Measurements from ENCODE around the gene ABLIM2. TPM values are rescaled to one million over a fixed set of nuclear protein-coding genes. Genes with fewer than 3 reads are reported as not detected.
"Not testable (repeated sequence)": the region's sequence is repeated elsewhere in the genome, so short reads cannot be mapped to it uniquely, and the experiment has no call there.

ABLIM2 gene
- total RNA-seq, 2 experiments from 2014 or later = 0.30 to 0.79 TPM

GRCh38 chr4:8146157-8146556 is 12.5 kb downstream of the ABLIM2 start:
- Mint-ChIP-seq H3K27ac (no peak overlapping the region), H3K4me1 (no peaks in the 10 kb centered on the region), H3K4me3 (no peak overlapping the region), H3K9me3 (no peaks in the 10 kb centered on the region), H3K36me3 (ENCODE audit: low read depth) (no peaks in the 10 kb centered on the region), H3K27me3 (peaks cover 3% of the 10 kb centered on the region)
- DNase-seq = no peak
- POLR2A ChIA-PET = no interaction called here
- CTCF ChIA-PET = interaction anchor here (1.2 kb wide), 1 partner anchor 30 kb away, joined by 5 read pairs; no protein-coding TSS in a partner anchor

- no peaks in the 10 kb centered on the region for H3K36me3 Mint-ChIP-seq (ENCODE audit: low read depth)
- no peak overlapping the region for H3K27ac Mint-ChIP-seq
- no peaks in the 10 kb centered on the region for H3K4me1 Mint-ChIP-seq
- ChIA-PET POLR2A (no interaction called here), CTCF (no interaction called here)
- DNase-seq = no peak
- H3K27me3 Mint-ChIP-seq = peaks cover 3% of the 10 kb centered on the region
- no peak overlapping the region for H3K4me3 Mint-ChIP-seq
- no peaks in the 10 kb centered on the region for H3K9me3 Mint-ChIP-seq
Observed at GRCh38 chr4:8144359-8144758, 14.3 kb downstream of the ABLIM2 start.

- H3K4me3 Mint-ChIP-seq = no peak overlapping the region
- H3K36me3 Mint-ChIP-seq (ENCODE audit: low read depth) = no peaks in the 10 kb centered on the region
- no peak overlapping the region for H3K27ac Mint-ChIP-seq
- H3K4me1 Mint-ChIP-seq = no peaks in the 10 kb centered on the region
- no peaks in the 10 kb centered on the region for H3K9me3 Mint-ChIP-seq
- DNase-seq = no peak
- peaks cover 3% of the 10 kb centered on the region for H3K27me3 Mint-ChIP-seq
- ChIA-PET CTCF (interaction anchor here (1.2 kb wide), 1 partner anchor 15 kb away, joined by 3 read pairs; the partner anchor contains the start of gene ABLIM2), POLR2A (no interaction called here)
Observed at GRCh38 chr4:8143392-8144140, 15.0 kb downstream of the ABLIM2 start.

- DNase-seq = no peak
- no peak overlapping the region for H3K4me3 Mint-ChIP-seq
- CTCF ChIA-PET = interaction anchor here (0.5 to 1.2 kb wide), 2 partner anchors 16 to 98 kb away, joined by 3 read pairs; partner anchors contain the start of gene ABLIM2
- peaks cover 3% of the 10 kb centered on the region for H3K27me3 Mint-ChIP-seq
- no peaks in the 10 kb centered on the region for H3K4me1 Mint-ChIP-seq
- H3K36me3 Mint-ChIP-seq (ENCODE audit: low read depth) = no peaks in the 10 kb centered on the region
- no peaks in the 10 kb centered on the region for H3K9me3 Mint-ChIP-seq
- POLR2A ChIA-PET = no interaction called here
- H3K27ac Mint-ChIP-seq = no peak overlapping the region
Observed at GRCh38 chr4:8142556-8142955, 16.1 kb downstream of the ABLIM2 start.

GRCh38 chr4:8141935-8142334 is 16.7 kb downstream of the ABLIM2 start:
- Mint-ChIP-seq H3K27ac (no peak overlapping the region), H3K36me3 (ENCODE audit: low read depth) (no peaks in the 10 kb centered on the region), H3K4me3 (no peak overlapping the region), H3K4me1 (no peaks in the 10 kb centered on the region), H3K27me3 (peaks cover 3% of the 10 kb centered on the region), H3K9me3 (no peaks in the 10 kb centered on the region)
- ChIA-PET POLR2A (no interaction called here), CTCF (no interaction called here)
- DNase-seq = no peak

GRCh38 chr4:8140915-8141314 is 17.7 kb downstream of the ABLIM2 start:
- no peaks in the 10 kb centered on the region for H3K36me3 Mint-ChIP-seq (ENCODE audit: low read depth)
- ChIA-PET CTCF (interaction anchor here (0.9 to 1.5 kb wide), 2 partner anchors 15 to 18 kb away, joined by 3 to 4 read pairs; partner anchors contain the start of gene ABLIM2), POLR2A (no interaction called here)
- H3K9me3 Mint-ChIP-seq = no peaks in the 10 kb centered on the region
- H3K27ac Mint-ChIP-seq = no peak overlapping the region
- H3K4me1 Mint-ChIP-seq = no peaks in the 10 kb centered on the region
- H3K27me3 Mint-ChIP-seq = peaks cover 3% of the 10 kb centered on the region
- H3K4me3 Mint-ChIP-seq = no peak overlapping the region
- no peak for DNase-seq

GRCh38 chr4:8139726-8140125 is 18.9 kb downstream of the ABLIM2 start:
- DNase-seq; H3K27me3 Mint-ChIP-seq; H3K9me3 Mint-ChIP-seq; H3K36me3 Mint-ChIP-seq (ENCODE audit: low read depth); H3K27ac Mint-ChIP-seq; H3K4me3 Mint-ChIP-seq; POLR2A ChIA-PET; H3K4me1 Mint-ChIP-seq: not testable (repeated sequence)
- CTCF ChIA-PET = interaction anchor here (1.5 kb wide), 1 partner anchor 19 kb away, joined by 4 read pairs; the partner anchor contains the start of gene ABLIM2

GRCh38 chr4:8136972-8137710 is 21.5 kb downstream of the ABLIM2 start:
- Mint-ChIP-seq H3K4me1 (no peaks in the 10 kb centered on the region), H3K27me3 (no peaks in the 10 kb centered on the region), H3K9me3 (no peaks in the 10 kb centered on the region), H3K36me3 (ENCODE audit: low read depth) (no peaks in the 10 kb centered on the region), H3K27ac (no peak overlapping the region), H3K4me3 (no peak overlapping the region)
- POLR2A ChIA-PET = no interaction called here
- no peak for DNase-seq
- CTCF ChIA-PET = no interaction called here

GRCh38 chr4:8136529-8136928 is 22.1 kb downstream of the ABLIM2 start:
- ChIA-PET POLR2A (no interaction called here), CTCF (no interaction called here)
- Mint-ChIP-seq H3K27ac (no peak overlapping the region), H3K4me1 (no peaks in the 10 kb centered on the region), H3K9me3 (no peaks in the 10 kb centered on the region), H3K36me3 (ENCODE audit: low read depth) (no peaks in the 10 kb centered on the region), H3K4me3 (no peak overlapping the region), H3K27me3 (no peaks in the 10 kb centered on the region)
- DNase-seq = no peak

- Mint-ChIP-seq H3K9me3 (no peaks in the 10 kb centered on the region), H3K4me3 (no peak overlapping the region), H3K27me3 (no peaks in the 10 kb centered on the region), H3K36me3 (ENCODE audit: low read depth) (no peaks in the 10 kb centered on the region), H3K27ac (no peak overlapping the region), H3K4me1 (no peaks in the 10 kb centered on the region)
- POLR2A ChIA-PET = no interaction called here
- CTCF ChIA-PET = no interaction called here
- DNase-seq = no peak
Observed at GRCh38 chr4:8135666-8136065, 22.9 kb downstream of the ABLIM2 start.

GRCh38 chr4:8133897-8134563 is 24.6 kb downstream of the ABLIM2 start:
- H3K4me3 Mint-ChIP-seq = no peak overlapping the region
- H3K36me3 Mint-ChIP-seq (ENCODE audit: low read depth) = no peaks in the 10 kb centered on the region
- no peak overlapping the region for H3K27ac Mint-ChIP-seq
- no peak for DNase-seq
- no peaks in the 10 kb centered on the region for H3K4me1 Mint-ChIP-seq
- CTCF ChIA-PET = no interaction called here
- H3K27me3 Mint-ChIP-seq = no peaks in the 10 kb centered on the region
- POLR2A ChIA-PET = no interaction called here
- H3K9me3 Mint-ChIP-seq = no peaks in the 10 kb centered on the region

GRCh38 chr4:8132947-8133705 is 25.5 kb downstream of the ABLIM2 start:
- POLR2A ChIA-PET = no interaction called here
- CTCF ChIA-PET = no interaction called here

GRCh38 chr4:8132400-8132799 is 26.2 kb downstream of the ABLIM2 start:
- Mint-ChIP-seq H3K27me3 (no peaks in the 10 kb centered on the region), H3K4me3 (no peak overlapping the region), H3K9me3 (no peaks in the 10 kb centered on the region), H3K27ac (no peak overlapping the region), H3K36me3 (ENCODE audit: low read depth) (no peaks in the 10 kb centered on the region), H3K4me1 (no peaks in the 10 kb centered on the region)
- POLR2A ChIA-PET = no interaction called here
- CTCF ChIA-PET = no interaction called here
- no peak for DNase-seq

More at GRCh38 chr4:8132947-8133705, 25.5 kb downstream of the ABLIM2 start:
- Mint-ChIP-seq H3K9me3 (no peaks in the 10 kb centered on the region), H3K36me3 (ENCODE audit: low read depth) (no peaks in the 10 kb centered on the region), H3K27ac (no peak overlapping the region), H3K4me1 (no peaks in the 10 kb centered on the region), H3K4me3 (no peak overlapping the region), H3K27me3 (no peaks in the 10 kb centered on the region)
- DNase-seq = no peak

Data from activated CD4-positive, alpha-beta T cell treated with anti-CD3 and anti-CD28 coated beads, Interleukin-2, amount 10 ng/mL, durations not matched to agents 7 days and 5 days (primary cell).